Adrenal gland (tissue), 5 donors: ENCODE results near the gene PRL.

ENCODE experiments used
- POLR2A ChIP-seq, 2 donors: fragments of 450-650 bp; IDR thresholded peaks; one replicate each; pipeline ENCODE4 v1.6.1; 2017; ENCODE audit warnings: antibody characterized with exemption in 2 of 2, mild to moderate bottlenecking in 2 of 2, moderate library complexity in 1 of 2
- TF ChIP-seq, protein P1 (sequence below), 6 experiments: fragments of 450-650 bp in 4 of 6; fragments of 200-600 bp in 2 of 6; sonication (generic) in 1 of 6; IDR thresholded peaks; 1 replicate in 5 of 6; 2 replicates in 1 of 6; pipeline versions ENCODE4 v1.5.1 to v1.8.0; 2016 to 2021; ENCODE audit warnings: antibody characterized with exemption in 6 of 6, mild to moderate bottlenecking in 2 of 6, moderate library complexity in 1 of 6
- donor health status: DM: no; HTN: no; CAD: no.

- TF ChIP-seq, protein P1, sequence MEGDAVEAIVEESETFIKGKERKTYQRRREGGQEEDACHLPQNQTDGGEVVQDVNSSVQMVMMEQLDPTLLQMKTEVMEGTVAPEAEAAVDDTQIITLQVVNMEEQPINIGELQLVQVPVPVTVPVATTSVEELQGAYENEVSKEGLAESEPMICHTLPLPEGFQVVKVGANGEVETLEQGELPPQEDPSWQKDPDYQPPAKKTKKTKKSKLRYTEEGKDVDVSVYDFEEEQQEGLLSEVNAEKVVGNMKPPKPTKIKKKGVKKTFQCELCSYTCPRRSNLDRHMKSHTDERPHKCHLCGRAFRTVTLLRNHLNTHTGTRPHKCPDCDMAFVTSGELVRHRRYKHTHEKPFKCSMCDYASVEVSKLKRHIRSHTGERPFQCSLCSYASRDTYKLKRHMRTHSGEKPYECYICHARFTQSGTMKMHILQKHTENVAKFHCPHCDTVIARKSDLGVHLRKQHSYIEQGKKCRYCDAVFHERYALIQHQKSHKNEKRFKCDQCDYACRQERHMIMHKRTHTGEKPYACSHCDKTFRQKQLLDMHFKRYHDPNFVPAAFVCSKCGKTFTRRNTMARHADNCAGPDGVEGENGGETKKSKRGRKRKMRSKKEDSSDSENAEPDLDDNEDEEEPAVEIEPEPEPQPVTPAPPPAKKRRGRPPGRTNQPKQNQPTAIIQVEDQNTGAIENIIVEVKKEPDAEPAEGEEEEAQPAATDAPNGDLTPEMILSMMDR (IDR thresholded peaks at IDR 0.05), result no peak
- no peak for TF ChIP-seq POLR2A (IDR thresholded peaks at IDR 0.05)
Measured at GRCh38 chr6:22302838-22303237, 6.0 kb upstream of the PRL start.
